HG03103 (cell line): Measurements from ENCODE around the gene POLD1.

Experiments used
- ATAC-seq: cut with Tn5 transposase; IDR thresholded peaks from one replicate; pipeline ENCODE4 v1.9.1; 2021; ENCODE audit warnings: low read depth; ENCODE audit not compliant: unreplicated experiment

Gene POLD1

DNA sequence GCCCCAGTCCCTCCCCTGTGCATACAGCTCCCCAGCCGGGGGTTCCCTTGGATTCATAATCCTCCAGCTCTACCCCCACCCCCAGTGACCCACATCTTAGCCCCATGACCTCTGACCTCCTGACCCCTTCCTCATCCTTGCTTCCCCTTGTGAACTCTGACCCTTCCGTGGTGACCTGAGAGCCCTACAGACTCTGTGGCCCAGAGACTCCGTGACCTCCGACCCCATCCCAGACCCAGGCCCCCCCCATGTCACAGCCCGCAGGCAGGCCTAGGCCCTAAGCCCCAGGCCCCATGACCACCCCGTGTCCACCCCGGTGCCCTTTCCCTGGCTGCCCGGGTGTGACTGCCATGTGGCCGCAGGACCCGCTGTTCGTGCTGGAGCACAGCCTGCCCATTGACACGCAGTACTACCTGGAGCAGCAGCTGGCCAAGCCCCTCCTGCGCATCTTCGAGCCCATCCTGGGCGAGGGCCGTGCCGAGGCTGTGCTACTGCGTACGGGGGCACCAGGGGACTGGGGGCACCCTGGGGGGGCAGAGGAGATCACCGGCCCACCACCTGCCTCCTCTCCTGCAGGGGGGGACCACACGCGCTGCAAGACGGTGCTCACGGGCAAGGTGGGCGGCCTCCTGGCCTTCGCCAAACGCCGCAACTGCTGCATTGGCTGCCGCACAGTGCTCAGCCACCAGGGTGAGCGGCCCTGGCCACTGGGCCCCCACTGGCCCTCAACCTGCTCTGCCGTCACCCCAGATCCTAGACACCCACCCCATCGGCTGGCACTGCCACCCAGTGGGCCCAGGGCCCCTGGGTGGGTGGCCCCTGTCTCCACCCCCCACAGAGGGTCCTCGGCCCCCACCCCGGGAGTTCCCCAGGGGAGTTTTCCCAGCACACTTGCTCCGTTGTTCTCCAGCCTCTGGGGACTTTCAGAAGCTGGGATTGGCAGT is 32.2 kb downstream of the POLD1 start:
- ATAC-seq = no peak

DNA sequence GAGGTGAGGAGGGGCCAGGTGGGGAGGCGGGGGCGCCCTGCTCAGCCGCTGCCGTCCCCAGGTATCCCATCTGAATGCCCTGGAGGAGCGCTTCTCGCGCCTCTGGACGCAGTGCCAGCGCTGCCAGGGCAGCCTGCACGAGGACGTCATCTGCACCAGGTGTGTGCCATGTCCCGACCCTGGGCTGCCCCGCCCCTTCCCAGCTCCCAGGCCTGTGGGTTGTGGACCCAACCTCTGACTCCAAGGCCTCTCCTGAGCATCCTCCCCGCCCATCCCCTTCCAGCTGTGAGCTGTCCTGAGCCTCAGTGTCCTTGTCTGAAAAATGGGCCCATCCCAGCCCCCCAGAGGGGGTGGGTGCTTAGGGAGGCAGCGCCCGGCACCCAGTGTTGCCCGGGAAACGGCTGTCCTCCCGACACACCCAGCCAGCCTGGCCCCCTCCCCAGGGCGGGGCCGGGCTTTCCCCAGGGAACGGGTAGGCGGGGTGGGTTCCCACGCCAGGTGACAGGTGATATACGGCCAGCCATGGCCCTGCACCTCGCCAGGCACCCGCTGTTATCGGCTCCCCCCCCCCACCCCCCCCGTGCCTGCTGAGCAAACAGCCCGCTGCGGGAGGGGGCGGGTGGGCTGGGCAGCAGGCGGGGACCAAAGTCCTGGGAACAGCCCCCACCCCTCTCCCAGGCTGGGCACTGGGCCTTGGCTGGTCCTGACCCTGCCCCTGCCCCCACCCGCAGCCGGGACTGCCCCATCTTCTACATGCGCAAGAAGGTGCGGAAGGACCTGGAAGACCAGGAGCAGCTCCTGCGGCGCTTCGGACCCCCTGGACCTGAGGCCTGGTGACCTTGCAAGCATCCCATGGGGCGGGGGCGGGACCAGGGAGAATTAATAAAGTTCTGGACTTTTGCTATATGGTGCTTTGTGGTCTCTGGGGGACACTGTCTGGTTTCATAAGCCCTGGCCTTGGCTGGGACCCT is 33.2 kb downstream of the POLD1 start:
- ATAC-seq = no peak

DNA sequence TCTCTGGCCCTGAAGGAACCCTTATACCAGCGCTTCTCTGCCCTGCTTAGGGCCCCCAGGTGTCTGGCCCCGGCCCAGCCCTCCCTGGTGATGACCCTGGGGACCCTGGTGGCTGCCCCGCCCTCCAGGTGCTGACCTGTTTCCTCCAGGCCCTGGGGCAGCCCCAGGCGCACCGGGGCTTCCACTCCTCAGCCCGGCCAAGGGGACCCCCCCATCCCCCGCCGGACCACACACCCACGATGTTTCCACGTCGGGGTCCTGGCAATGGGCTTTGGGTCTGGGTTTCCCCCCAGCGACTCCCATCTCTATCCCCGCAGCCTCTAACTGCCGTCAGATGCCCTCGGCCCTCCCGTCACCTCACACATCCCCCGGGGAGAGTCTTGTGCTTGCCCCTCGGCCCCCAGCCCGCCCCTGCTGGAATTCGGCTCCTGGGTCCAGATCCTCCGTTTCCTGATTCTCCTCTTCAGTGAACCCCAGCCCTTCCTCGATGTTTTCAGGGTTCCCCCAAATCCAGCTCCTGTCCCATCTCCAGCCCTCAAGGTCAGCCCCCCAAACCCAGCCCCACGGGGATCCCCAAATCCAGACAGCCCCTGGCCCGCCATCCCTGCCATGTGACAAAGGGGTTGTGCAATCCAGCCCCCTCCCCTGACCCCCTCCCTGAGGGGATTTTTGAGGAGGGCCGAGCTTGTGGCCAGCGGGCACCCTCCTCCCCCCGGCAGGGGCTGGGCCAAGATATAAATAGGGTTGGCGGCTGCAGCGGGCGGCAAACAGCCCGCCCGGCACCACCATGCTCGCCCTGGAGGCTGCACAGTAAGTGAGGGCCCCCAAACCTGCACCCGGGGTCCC is 34.3 kb downstream of the POLD1 start, which contains the start of gene SPIB:
SPIB (plus strand) TSS at position 763 of the 846 bp plus-strand sequence; CDS start at position 788, 25 bp downstream.
- ATAC-seq = no peak

DNA sequence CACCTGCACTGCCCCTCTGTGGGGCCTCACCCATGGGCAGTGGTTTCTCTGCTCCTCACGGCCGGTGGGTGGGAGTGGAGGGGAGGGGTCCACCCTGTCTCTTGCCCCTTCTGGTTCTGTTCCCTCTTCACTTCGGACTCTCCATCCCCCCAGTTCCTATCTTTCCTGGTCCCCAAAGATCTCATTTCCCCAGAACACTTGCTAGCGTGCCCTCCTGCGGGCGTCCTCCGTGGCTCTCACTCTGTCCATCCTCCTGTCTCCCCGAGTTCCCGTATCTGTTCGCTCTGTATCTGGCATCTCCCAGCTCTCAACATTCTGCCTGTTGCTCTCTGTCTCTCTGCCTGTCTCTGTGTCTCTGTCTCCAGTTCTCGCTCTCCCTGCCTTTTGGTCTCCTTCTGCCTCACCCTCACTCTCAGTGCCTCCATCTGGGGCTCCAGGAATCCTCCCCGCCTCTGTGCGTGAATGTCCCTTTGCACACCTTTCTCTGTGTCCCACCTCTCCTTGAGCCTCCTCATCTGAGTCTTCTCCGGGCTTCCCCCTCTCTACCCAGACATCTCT is 35.0 kb downstream of the POLD1 start:
- no peak for ATAC-seq

DNA sequence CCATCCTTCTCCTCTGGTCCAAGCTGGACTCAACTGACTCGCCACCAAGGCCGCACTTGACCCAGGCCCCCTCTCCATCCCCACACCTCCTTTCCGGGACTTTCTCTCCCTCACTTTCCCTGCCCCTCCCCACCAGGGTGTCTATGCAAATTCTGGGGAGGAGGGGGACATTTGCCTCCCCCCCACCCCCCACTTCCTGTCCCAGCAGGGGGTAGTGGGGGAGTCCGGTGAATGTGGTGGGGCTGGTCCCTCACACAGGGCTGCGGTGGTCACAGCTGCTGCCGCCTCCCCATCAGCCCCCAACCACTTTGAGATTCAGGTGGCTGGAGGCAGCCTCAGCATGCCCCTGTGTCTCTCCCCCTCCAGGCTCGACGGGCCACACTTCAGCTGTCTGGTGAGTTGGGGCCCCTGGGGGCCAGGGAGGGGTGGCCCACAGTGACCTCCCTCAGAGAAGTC is 35.5 kb downstream of the POLD1 start:
- ATAC-seq = no peak

DNA sequence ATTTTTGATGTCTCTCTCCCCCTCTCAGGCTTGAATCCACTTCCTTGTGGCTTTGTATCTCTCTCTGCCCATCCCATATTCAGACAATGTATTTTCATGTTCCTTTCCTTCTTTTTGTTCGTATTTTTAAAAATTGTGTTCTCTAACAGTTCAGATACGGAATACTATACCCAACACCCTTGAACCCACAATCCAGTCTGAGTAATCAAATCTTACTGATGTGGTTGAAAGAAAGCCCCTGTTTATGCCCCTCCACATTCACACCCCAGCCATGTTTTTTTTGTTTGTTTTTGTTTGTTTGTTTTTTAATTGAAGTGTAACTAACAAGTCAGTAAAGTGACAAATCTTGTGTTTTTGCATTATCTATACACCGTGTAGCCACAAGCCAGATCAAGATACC is 36.0 kb downstream of the POLD1 start:
- no peak for ATAC-seq

DNA sequence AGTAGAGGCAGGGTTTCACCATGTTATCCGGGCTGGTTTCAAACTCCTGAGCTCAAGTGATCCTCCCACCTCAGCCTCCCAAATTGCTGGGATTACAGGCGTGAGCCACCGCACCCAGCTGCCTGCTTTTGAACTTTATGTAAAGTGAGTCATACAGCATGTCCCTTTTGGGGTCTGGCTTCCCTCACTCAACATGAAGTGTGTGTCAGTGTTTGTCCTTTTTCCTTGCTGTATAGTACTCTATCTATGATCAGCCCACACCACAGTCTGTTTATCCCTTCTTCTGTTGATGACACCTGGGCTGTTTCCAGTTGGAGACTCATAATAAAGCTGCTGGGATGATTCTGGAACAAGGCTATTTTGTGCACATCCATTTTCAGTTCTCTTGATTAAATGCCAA is 36.7 kb downstream of the POLD1 start:
- ATAC-seq = no peak

DNA sequence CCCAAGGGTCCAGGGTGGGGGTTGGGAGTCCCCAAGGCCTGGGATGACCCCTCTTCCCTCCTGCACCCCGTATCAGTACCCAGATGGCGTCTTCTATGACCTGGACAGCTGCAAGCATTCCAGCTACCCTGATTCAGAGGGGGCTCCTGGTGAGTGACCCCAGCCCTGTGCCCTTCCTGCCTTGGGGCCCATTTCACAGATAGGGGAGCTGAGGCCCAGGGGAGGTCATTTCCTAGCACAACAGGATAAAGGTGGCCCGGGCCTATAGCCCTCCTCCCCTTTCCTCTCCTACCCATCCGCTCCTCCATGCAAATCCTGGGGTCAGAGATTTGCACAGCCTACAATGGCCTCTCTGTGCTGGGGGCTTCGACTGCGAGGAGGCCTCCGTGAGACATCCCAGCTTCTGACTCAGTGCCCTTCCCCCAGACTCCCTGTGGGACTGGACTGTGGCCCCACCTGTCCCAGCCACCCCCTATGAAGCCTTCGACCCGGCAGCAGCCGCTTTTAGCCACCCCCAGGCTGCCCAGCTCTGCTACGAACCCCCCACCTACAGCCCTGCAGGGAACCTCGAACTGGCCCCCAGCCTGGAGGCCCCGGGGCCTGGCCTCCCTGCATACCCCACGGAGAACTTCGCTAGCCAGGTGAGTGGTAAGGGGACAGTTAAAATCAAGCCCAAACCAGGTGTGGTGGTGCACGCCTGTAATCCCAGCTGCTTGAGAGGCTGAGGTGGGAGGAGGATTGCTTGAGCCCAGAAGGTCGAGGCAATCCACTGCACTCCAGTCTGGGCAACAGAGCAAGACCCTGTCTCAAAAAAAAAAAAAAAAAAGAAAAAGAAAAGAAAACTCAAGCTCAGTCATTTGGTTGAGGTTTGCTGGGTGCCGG is 38.5 kb downstream of the POLD1 start:
- ATAC-seq = no peak

DNA sequence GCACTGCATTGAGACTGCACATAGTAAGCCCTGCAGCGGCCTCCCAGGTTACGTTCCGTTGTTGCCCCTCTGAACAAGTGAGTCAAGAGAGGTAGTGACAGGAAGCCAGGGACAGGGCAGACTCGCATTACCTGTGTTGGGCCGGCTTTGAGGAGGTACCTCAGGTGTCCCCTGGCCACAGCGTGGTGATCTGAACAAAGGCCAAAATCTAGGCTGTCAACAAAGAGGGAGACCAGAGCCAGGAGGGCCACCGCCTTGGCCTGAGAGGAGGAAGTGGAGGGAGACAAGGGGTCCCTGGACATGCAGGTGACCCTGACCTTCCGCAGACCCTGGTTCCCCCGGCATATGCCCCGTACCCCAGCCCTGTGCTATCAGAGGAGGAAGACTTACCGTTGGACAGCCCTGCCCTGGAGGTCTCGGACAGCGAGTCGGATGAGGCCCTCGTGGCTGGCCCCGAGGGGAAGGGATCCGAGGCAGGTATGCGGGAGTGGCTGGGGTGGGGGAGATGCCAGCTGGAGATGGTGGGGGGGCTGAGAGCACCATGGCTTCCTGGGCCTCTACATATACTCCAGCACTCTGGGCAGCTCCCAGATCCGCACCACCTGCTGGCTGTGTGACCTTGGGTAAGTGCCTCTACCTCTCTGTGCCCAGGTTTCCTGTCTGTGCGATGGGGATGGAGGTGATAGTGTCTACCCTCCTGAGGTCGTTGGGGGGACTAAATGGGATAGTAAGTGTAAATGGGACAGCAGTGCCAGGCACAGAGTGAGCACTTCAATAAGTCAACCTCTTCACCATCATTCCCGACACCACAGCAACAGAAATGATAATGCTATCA is 39.3 kb downstream of the POLD1 start:
- ATAC-seq = no peak

DNA sequence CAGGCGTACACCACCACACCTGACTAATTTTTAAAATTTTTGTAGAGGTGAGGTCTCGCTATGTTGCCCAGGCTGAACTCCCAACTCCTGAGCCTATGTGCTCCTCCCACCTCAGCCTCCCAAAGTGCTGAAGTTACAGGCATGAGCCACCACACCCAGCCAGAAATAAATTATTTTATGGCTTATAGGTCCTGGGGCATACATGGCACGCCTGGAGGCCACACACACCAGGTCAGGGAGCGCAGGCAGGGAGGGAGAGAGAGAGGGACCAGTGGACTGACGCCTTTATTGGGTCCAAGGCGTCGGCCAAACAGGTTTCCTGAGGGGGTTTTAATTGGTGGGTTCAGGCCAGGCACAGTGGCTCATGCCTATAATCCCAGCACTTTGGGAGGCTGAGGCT is 41.4 kb downstream of the POLD1 start:
- no peak for ATAC-seq

DNA sequence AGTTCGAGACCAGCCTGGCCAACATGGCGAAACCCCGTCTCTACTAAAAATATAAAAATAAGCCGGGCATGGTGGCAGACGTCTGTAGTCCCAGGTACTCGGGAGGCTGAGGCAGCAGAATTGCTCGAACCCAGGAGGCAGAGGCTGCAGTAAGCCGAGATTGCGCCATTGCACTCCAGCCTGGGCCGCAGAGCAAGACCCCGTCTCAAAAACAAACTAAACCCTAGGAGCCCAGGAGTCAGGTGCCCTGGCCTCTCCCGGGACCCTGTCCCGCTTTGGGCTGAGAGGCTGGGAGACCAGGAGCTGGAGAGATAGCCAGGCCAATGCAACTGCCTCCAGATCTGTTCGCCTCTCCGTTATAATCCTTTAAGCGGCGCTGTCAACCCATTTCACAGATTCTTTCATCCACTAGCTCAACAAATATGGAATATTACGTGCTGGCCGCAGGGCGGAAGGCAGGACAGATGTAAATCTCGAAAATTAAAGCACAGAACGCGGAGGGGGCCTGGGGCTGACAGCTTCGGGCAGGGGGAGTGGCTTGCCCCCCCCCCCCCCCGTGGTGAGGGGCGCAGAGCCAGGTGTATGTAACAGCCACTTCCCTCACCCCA is 43.3 kb downstream of the POLD1 start:
- no peak for ATAC-seq

DNA sequence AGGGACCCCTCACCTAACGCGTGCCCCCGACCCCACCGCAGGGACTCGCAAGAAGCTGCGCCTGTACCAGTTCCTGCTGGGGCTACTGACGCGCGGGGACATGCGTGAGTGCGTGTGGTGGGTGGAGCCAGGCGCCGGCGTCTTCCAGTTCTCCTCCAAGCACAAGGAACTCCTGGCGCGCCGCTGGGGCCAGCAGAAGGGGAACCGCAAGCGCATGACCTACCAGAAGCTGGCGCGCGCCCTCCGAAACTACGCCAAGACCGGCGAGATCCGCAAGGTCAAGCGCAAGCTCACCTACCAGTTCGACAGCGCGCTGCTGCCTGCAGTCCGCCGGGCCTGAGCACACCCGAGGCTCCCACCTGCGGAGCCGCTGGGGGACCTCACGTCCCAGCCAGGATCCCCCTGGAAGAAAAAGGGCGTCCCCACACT is 43.9 kb downstream of the POLD1 start:
- ATAC-seq = no peak

DNA sequence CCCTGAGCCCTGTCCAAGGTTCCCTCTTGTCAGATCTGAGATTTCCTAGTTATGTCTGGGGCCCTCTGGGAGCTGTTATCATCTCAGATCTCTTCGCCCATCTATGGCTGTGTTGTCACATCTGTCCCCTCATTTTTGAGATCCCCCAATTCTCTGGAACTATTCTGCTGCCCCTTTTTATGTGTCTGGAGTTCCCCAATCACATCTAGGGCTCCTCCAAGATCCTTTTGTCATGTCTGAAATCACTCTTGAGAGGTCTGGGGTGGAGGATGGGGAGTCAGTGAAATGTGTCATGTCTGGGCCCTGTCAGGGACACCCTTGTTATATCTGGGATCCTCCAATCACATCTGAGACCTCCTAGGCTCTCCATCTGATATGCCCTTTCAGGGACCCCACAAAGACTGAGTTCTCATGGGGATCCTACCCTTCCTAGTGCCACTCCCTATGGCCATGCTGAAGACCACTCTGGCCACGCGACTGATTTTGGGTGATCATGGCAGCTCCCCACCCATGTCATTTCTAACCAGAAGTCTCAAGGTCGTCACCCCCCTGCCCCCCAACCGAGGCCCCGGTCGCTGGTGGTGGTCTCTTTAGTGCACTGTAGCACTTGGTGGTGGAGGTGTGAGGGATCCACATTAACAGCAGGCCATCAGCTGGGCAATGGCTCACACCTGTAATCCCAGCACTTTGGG is 44.8 kb downstream of the POLD1 start:
- ATAC-seq = no peak

DNA sequence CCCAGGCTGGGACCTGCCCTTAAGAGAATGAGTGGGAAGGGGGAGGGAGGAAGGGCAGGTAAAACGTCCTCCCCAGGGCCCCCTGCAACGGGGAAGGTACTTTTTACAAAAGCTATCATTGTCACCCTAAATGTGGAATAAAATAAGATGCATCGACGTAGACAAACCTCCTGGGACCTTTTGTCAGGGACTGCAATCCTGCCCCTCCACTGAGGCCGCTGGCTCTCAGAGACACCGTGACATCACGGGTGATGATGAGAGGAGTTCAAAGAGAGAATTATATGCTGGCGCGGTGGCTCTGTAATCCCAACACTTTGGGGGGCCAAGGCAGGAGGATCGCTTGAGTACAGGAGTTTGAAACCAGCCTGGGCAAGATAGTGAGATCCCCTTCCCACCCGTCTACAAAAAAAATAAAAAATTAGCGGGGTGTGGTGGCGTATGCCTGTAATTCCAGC is 46.8 kb downstream of the POLD1 start:
- no peak for ATAC-seq

DNA sequence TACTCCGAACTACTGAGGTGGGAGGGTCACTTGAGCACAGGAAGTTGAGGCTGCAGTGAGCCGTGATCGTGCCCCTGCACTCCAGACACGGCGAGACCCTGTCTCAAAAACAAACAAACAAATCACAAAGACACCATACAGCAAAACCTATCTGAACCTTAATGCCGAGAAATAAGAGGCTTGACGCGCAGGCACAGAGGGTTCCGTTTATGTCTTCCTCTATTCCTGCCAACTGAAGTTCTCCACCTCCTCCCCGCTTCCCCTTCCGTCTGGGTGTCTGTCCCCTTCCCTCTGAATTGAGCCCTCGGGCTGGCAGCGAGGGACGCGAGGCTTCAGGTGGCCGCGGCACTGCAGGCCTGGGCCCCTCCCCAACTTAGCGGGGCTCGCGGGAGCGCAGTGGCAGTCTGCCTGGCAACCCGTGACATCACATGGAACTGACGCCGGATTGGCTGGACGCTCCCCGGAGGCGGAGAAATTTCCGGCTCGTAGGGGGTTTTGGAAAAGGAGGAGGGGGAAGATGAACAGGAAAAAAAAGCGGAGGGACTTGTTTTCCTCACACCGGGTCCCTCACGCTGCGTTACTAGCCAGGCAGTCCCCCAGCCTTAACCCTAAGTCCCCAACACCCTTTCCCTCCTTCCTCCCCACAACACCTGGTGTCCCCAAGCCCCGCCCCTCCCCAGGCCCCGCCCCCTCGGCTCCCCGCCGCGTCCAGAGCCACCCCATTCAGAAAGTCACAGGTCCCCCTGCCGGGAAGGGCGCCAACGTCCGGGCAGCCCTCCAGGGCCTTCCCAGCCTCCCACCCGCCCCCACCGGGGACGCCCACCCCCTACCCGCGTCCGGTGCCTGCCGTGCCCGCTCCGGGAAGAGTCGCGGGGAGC is 47.4 kb downstream of the POLD1 start:
- peak; percentile 66 for ATAC-seq
